ENCODE data around the gene DDAH1.

The DDAH1 gene

GRCh38 chr1:85327759-85328158, 137.2 kb downstream of the DDAH1 start:
- no peak for TF ChIP-seq CTCF (IDR thresholded peaks at IDR 0.05; ENCODE audit: low read depth, low read length, missing control alignments)
- no peak overlapping the region for H3K4me3 ChIP-seq (ENCODE audit: low read depth, low read length)
- in situ Hi-C loops (cut with HindIII; ENCODE audit: low sequenced_read_pairs) = no loop called here
- no peak for DNase-seq (ENCODE audit: low read depth)

- TF ChIP-seq CTCF (IDR thresholded peaks at IDR 0.05; ENCODE audit: low read depth, low read length, missing control alignments) = no peak
- DNase-seq (ENCODE audit: low read depth) = no peak
- in situ Hi-C loops (cut with HindIII; ENCODE audit: low sequenced_read_pairs) = no loop called here
- no peak overlapping the region for H3K4me3 ChIP-seq (ENCODE audit: low read depth, low read length)
Observed at GRCh38 chr1:85326851-85327250, 138.1 kb downstream of the DDAH1 start.

- in situ Hi-C loops (cut with HindIII; ENCODE audit: low sequenced_read_pairs) = no loop called here
- TF ChIP-seq CTCF (IDR thresholded peaks at IDR 0.05; ENCODE audit: low read depth, low read length, missing control alignments) = no peak
- no peak overlapping the region for H3K4me3 ChIP-seq (ENCODE audit: low read depth, low read length)
- no peak for DNase-seq (ENCODE audit: low read depth)
Observed at GRCh38 chr1:85326336-85326735, 138.6 kb downstream of the DDAH1 start.

- DNase-seq (ENCODE audit: low read depth) = no peak
- in situ Hi-C loops (cut with HindIII; ENCODE audit: low sequenced_read_pairs) = no loop called here
- no peak for TF ChIP-seq CTCF (IDR thresholded peaks at IDR 0.05; ENCODE audit: low read depth, low read length, missing control alignments)
- H3K4me3 ChIP-seq (ENCODE audit: low read depth, low read length) = no peak overlapping the region
Observed at GRCh38 chr1:85325920-85326319, 139.0 kb downstream of the DDAH1 start.

- no peak for TF ChIP-seq CTCF (IDR thresholded peaks at IDR 0.05; ENCODE audit: low read depth, low read length, missing control alignments)
- DNase-seq (ENCODE audit: low read depth) = no peak
- in situ Hi-C loops (cut with HindIII; ENCODE audit: low sequenced_read_pairs) = loop anchor here (25.0 kb wide), 2 partner anchors 239 to 564 kb away; no protein-coding TSS in a partner anchor
- no peak overlapping the region for H3K4me3 ChIP-seq (ENCODE audit: low read depth, low read length)
Observed at GRCh38 chr1:85323770-85324169, 141.2 kb downstream of the DDAH1 start.

GRCh38 chr1:85322655-85323054, 142.3 kb downstream of the DDAH1 start:
- TF ChIP-seq CTCF (IDR thresholded peaks at IDR 0.05; ENCODE audit: low read depth, low read length, missing control alignments) = no peak
- in situ Hi-C loops (cut with HindIII; ENCODE audit: low sequenced_read_pairs) = loop anchor here (25.0 kb wide), 2 partner anchors 240 to 565 kb away; no protein-coding TSS in a partner anchor
- no peak for DNase-seq (ENCODE audit: low read depth)
- no peak overlapping the region for H3K4me3 ChIP-seq (ENCODE audit: low read depth, low read length)

Measured in astrocyte of the cerebellum (primary cell).